Measurements from ENCODE around the gene PALD1. TPM values are rescaled to one million over a fixed set of nuclear protein-coding genes. Genes with fewer than 3 reads are reported as not detected.

The PALD1 gene
- total RNA-seq, 1 donor from 2014 or later, result not detected

DNA sequence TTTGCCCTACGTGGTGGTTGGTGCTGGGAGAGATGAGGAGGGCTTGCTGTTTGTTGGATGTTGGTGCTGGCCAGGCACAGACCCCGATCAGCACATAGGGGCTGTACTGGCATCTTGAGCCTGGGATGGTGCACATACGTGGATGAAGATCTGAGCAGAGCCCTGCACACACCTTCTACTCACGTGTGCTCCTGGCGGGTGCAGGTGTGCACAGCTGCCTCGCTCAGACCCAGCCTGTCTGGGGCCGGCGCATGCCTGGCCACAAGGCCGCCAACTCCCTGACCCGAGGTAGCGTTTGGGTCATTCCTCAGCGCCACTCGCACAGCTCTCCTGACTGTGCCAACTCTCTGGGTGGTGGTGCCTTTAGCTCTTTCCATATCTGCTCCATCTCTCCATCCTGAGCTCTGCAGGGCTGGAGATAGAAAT is 18.6 kb downstream of the PALD1 start:
- DNase-seq (ENCODE audit: low read depth) (no peak), FAIRE-seq (no peak)
- H3K36me3 ChIP-seq (ENCODE audit: control insufficient read depth, insufficient read depth, low read length), result no peaks in the 10 kb centered on the region
- peaks cover 14% of the 10 kb centered on the region for H3K27me3 ChIP-seq (ENCODE audit: control insufficient read depth, insufficient read depth, low read length)
- no peak overlapping the region for H3K4me3 ChIP-seq (ENCODE audit: low read depth, low read length)
- TF ChIP-seq, protein P1, sequence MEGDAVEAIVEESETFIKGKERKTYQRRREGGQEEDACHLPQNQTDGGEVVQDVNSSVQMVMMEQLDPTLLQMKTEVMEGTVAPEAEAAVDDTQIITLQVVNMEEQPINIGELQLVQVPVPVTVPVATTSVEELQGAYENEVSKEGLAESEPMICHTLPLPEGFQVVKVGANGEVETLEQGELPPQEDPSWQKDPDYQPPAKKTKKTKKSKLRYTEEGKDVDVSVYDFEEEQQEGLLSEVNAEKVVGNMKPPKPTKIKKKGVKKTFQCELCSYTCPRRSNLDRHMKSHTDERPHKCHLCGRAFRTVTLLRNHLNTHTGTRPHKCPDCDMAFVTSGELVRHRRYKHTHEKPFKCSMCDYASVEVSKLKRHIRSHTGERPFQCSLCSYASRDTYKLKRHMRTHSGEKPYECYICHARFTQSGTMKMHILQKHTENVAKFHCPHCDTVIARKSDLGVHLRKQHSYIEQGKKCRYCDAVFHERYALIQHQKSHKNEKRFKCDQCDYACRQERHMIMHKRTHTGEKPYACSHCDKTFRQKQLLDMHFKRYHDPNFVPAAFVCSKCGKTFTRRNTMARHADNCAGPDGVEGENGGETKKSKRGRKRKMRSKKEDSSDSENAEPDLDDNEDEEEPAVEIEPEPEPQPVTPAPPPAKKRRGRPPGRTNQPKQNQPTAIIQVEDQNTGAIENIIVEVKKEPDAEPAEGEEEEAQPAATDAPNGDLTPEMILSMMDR (IDR thresholded peaks at IDR 0.05; ENCODE audit: insufficient read depth, low read length, severe bottlenecking), result no peak

DNA sequence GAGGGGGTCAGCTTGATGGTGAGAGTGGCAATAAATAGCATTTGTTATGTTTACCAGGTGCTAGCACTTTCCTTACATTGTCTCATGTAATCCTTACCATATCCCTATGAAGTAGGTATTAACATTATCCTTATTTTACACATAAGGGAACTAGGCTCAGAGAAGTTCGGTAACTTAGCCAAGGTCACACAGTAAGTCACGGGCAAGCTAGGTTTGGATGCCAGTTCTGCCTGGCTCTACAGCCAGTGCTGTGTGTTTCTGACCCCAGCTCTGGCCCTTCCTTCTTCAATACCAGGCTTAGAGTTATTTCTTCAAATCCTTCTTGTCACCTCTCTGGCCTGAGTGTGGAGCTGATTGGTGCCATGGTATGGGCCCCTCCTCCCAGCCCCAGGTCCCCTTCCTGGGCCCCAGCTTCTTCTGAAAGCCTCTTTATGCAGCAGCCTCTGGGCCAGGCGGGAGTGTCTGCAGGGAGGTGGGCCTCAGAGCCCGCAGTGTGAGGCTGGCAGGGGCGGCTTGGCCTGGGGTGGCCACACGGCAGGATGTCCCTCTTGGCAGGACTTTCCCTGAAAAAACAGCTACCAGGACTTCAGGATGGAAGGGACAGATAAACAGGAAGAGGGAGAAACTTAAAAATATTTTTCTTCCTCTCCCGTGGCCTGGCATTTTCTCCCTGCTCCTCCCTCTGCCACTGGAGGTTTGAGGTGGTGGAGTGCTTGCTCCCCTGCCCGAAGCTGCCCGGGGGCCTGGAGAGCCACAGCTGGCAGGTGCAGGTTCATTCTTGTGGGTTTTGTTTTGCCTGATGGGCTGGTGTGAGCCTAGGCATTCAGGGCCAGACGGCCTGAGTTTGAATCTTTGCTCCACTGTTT is 20.6 kb downstream of the PALD1 start:
- DNase-seq (ENCODE audit: low read depth), result no peak
- Histone ChIP-seq H3K36me3 (ENCODE audit: control insufficient read depth, insufficient read depth, low read length) (no peaks in the 10 kb centered on the region), H3K27me3 (ENCODE audit: control insufficient read depth, insufficient read depth, low read length) (peaks cover 11% of the 10 kb centered on the region), H3K4me3 (ENCODE audit: low read depth, low read length) (no peak overlapping the region)
- no peak for FAIRE-seq
- TF ChIP-seq, protein P1 (IDR thresholded peaks at IDR 0.05; ENCODE audit: insufficient read depth, low read length, severe bottlenecking), result no peak

DNA sequence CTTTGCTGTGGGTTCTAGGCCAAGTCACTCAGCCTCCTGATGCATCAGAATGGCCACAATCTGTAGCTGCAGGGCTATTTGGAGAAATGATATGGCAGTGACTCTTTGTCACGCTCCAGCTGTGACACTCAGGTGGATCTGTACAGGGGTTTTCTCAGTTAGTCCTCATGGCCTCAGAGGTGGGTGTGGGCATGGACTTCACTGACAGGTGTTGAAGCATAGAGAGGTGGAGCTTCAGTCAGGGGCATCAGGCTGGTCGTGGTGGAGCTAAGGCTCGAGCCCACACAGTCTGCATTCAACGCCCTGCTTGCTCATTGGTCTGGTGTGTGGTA is 21.2 kb downstream of the PALD1 start:
- TF ChIP-seq, protein P1 (IDR thresholded peaks at IDR 0.05; ENCODE audit: insufficient read depth, low read length, severe bottlenecking), result no peak
- H3K27me3 ChIP-seq (ENCODE audit: control insufficient read depth, insufficient read depth, low read length), result peaks cover 5% of the 10 kb centered on the region
- H3K36me3 ChIP-seq (ENCODE audit: control insufficient read depth, insufficient read depth, low read length), result no peaks in the 10 kb centered on the region
- no peak overlapping the region for H3K4me3 ChIP-seq (ENCODE audit: low read depth, low read length)
- DNase-seq (ENCODE audit: low read depth) (no peak), FAIRE-seq (peak; percentile 28)

- Histone ChIP-seq H3K27me3 (ENCODE audit: control insufficient read depth, insufficient read depth, low read length) (peaks cover 4% of the 10 kb centered on the region), H3K4me3 (ENCODE audit: low read depth, low read length) (no peak overlapping the region), H3K36me3 (ENCODE audit: control insufficient read depth, insufficient read depth, low read length) (no peaks in the 10 kb centered on the region)
- FAIRE-seq (no peak), DNase-seq (ENCODE audit: low read depth) (no peak)
- TF ChIP-seq, protein P1 (IDR thresholded peaks at IDR 0.05; ENCODE audit: insufficient read depth, low read length, severe bottlenecking), result no peak
These were observed 21.8 kb downstream of the PALD1 start for GRCh38 chr10:70500368-70500767.

DNA sequence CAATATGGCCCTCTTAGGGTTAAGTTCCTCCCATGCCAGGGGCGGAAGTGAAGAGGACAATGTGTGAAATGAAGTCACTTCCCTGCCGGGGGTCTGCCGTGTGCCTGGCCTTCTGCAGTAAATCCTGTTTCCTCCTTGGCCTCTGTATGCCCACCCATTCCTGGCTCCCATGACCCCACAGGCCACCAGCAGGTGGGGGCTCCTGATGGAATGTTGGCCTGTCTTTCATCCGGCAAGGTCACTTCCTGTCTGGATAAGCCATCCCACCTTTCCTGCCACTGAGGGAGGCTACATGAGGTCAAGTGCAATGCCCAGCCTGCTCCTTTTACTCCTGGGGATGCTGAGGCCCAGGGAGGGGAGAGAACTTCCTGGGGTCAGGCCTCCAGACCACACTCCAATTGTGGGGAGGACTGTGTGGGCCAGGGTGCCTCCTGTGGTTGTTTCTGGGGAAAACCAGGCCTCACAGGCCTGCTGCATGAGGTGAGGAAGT is 22.3 kb downstream of the PALD1 start:
- Histone ChIP-seq H3K27me3 (ENCODE audit: control insufficient read depth, insufficient read depth, low read length) (peaks cover 4% of the 10 kb centered on the region), H3K4me3 (ENCODE audit: low read depth, low read length) (no peak overlapping the region), H3K36me3 (ENCODE audit: control insufficient read depth, insufficient read depth, low read length) (no peaks in the 10 kb centered on the region)
- FAIRE-seq (no peak), DNase-seq (ENCODE audit: low read depth) (no peak)
- TF ChIP-seq, protein P1 (IDR thresholded peaks at IDR 0.05; ENCODE audit: insufficient read depth, low read length, severe bottlenecking), result no peak

Data from bronchial epithelial cell (primary cell).